Neuron (in vitro differentiated cells): ENCODE data around the gene CACNA1A.

ENCODE experiments used
- H2AFZ ChIP-seq: one replicate; pipeline ENCODE4 v1.6.1; 2013; ENCODE audit warnings: low read depth, mild to moderate bottlenecking, inconsistent platforms, low read length, moderate library complexity
- H3K27me3 ChIP-seq: one replicate; pipeline ENCODE4 v1.6.1; 2013; ENCODE audit warnings: low read length; ENCODE audit not compliant: insufficient read depth
- H3K36me3 ChIP-seq: one replicate; pipeline ENCODE4 v1.6.1; 2013; ENCODE audit warnings: low read length; ENCODE audit not compliant: insufficient read depth
- H3K4me1 ChIP-seq: one replicate; pipeline ENCODE4 v1.6.1; 2013; ENCODE audit warnings: low read length; ENCODE audit not compliant: insufficient read depth
- H3K4me3 ChIP-seq: 2 replicates; pipeline ENCODE4 v1.5.1; 2013; ENCODE audit warnings: mild to moderate bottlenecking, low read length, moderate library complexity
- H3K9me3 ChIP-seq: one replicate; pipeline ENCODE4 v1.6.1; 2013; ENCODE audit warnings: low read length

CACNA1A gene

DNA sequence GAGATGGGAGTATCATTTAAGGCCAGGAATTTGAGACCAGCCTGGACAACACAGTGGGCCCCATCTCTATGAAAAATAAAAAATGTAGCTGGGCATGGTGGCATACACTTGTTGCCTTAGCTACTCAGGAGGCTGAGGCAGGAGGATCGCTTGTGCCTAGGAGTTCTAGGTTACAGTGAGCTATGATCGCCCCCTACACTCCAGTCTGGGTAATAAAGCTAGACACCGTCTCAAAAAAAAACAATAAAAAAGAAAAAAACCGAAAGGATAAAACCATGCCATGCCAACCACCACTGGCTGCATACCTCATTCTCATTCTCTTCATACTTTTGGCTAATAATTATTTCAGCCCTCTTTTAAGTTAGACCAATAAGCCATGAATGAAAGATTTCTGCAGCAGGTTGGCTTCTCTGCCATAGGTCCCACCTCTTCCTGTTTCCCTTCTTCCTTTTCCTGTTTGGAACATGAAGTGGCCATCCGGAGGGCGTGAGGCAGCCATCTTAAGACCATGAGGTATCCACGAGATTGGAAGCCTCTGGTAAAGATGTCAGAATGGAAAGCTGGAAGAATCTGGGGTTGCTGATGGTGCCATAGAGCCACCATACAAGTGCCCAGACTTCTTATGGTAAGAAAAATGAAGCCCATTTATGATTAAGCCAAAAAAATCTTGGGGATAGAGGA is 171.3 kb downstream of the CACNA1A start:
- Histone ChIP-seq H3K4me3 (no peak overlapping the region), H2AFZ (no peak overlapping the region), H3K4me1 (no peaks in the 10 kb centered on the region), H3K27me3 (no peaks in the 10 kb centered on the region), H3K9me3 (no peaks in the 10 kb centered on the region), H3K36me3 (no peaks in the 10 kb centered on the region)

DNA sequence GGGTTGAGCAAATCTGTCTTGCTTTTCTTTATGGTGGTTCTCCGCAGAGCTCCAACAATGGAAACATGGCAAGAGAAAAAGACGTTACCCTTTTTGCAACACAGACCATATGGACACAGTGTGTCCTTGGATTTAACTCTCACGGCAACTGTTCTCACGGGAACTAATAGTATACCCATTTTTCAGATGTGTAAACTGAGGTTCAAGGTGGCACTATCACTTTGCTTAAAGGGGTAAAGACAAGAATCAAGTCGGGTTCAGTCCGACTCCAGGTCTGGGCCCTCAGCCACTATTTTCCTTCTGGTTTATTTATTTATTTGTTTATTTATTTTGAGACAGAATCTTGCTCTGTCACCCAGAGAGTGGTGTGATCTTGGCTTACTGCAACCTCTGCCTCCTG is 176.0 kb downstream of the CACNA1A start:
- Histone ChIP-seq H3K27me3 (no peaks in the 10 kb centered on the region), H2AFZ (no peak overlapping the region), H3K4me1 (no peaks in the 10 kb centered on the region), H3K36me3 (no peaks in the 10 kb centered on the region), H3K4me3 (no peak overlapping the region), H3K9me3 (no peaks in the 10 kb centered on the region)

DNA sequence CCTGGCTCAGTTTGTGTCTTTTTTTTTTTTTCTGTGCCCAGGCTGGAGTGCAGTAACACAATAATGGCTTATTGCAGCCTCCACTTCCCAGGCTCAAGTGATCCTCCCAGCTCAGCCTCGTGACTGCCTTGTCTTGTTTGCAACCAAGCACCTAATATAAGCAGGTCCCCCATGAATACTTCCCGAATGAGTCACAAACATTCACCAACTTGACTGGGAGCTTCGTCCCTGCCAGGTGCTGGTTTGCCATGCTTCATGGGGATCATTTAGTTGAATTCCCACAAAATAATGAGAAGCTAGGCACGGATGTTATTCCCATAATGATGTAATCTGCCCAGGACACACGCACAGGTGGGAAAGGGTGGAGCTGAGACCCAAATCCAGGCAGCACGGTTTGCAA is 176.5 kb downstream of the CACNA1A start:
- no peaks in the 10 kb centered on the region for H3K9me3 ChIP-seq
- H3K4me1 ChIP-seq, result no peaks in the 10 kb centered on the region
- H2AFZ ChIP-seq, result no peak overlapping the region
- H3K27me3 ChIP-seq, result no peaks in the 10 kb centered on the region
- no peaks in the 10 kb centered on the region for H3K36me3 ChIP-seq
- H3K4me3 ChIP-seq, result no peak overlapping the region

DNA sequence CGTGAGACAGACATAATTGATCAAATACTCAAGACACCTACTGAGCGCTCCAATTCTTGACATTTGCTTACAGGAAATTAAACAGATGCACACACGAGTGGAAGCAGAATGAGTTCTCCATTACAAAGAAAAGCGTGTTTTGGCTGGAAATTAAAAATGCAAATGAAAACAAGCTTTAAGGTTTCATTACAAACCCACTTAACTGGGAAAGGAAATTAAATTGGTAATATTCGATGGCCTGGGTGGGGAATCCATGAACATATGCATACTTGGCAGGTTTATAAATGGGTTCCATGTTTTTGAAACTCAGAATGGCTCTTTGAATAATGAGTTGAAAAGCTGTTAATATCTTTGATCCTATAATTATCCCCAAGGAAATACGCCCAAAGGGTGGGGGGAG is 178.0 kb downstream of the CACNA1A start:
- H2AFZ ChIP-seq, result no peak overlapping the region
- H3K36me3 ChIP-seq, result no peaks in the 10 kb centered on the region
- H3K4me1 ChIP-seq, result no peaks in the 10 kb centered on the region
- no peaks in the 10 kb centered on the region for H3K27me3 ChIP-seq
- H3K9me3 ChIP-seq, result no peaks in the 10 kb centered on the region
- H3K4me3 ChIP-seq, result no peak overlapping the region

DNA sequence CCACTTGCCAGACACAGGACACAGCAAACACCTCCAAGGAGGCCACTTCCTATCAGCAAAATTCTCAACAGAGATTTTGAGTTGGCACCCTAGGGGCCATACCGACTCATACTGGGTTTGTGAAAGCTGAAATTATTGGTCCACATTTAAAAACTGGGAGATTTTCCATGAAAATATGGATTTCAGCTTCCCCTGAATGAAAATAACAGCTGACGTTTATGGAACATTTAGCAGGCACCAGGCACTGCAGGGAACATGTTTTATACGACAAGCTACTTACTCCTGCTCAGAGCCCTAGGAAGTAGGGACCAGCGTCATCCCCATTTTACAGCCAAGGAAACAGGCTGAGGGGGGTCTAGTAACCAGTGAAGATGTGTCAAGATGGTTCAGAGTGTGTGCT is 186.8 kb downstream of the CACNA1A start:
- no peak overlapping the region for H3K4me3 ChIP-seq
- H3K9me3 ChIP-seq, result peaks cover 2% of the 10 kb centered on the region
- H3K36me3 ChIP-seq, result no peaks in the 10 kb centered on the region
- H3K27me3 ChIP-seq, result no peaks in the 10 kb centered on the region
- H3K4me1 ChIP-seq, result no peaks in the 10 kb centered on the region
- no peak overlapping the region for H2AFZ ChIP-seq

DNA sequence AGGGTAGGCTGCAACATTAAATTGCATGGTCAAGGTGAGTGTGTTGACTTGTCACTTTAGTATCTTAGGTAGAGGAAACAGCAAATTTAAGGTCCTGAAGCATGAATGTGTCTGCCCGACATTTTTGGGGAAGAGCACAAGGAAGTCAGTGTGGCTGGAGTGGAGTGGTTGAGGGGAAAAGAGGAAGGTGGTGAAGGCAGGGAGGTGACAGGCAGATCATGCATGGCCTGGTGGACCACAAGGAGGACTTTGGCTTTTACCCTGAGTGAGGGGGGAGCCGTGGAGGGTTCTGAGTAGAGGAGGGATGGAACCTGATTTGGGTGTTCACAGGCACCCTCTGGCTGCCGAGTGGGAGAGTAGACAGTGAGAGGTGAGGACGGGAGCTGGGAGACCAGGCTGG is 188.1 kb downstream of the CACNA1A start:
- no peak overlapping the region for H3K4me3 ChIP-seq
- no peak overlapping the region for H2AFZ ChIP-seq
- H3K9me3 ChIP-seq, result peaks cover 2% of the 10 kb centered on the region
- no peaks in the 10 kb centered on the region for H3K4me1 ChIP-seq
- H3K36me3 ChIP-seq, result no peaks in the 10 kb centered on the region
- H3K27me3 ChIP-seq, result no peaks in the 10 kb centered on the region

DNA sequence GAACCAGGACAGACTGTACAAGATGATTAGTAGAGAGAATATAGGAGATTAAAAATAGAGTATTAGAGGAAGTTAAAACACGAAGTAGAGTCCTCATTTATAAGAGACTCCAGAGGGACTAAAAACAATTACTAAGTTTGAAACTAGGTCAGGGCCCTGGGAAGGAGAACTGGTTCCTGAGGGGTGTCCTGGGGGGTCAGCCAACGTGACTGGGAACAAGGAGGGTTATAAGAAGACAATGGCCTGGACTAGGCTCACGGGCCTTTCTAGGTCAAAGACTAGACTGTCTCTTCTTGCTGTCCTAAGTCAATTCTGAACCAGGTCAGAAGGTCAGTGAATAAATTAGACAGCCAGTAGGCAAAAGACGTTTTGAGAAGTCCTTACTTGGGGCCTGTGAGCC is 190.8 kb downstream of the CACNA1A start:
- H3K9me3 ChIP-seq, result peaks cover 2% of the 10 kb centered on the region
- H3K4me3 ChIP-seq, result no peak overlapping the region
- no peaks in the 10 kb centered on the region for H3K27me3 ChIP-seq
- no peaks in the 10 kb centered on the region for H3K36me3 ChIP-seq
- H2AFZ ChIP-seq, result no peak overlapping the region
- no peaks in the 10 kb centered on the region for H3K4me1 ChIP-seq

DNA sequence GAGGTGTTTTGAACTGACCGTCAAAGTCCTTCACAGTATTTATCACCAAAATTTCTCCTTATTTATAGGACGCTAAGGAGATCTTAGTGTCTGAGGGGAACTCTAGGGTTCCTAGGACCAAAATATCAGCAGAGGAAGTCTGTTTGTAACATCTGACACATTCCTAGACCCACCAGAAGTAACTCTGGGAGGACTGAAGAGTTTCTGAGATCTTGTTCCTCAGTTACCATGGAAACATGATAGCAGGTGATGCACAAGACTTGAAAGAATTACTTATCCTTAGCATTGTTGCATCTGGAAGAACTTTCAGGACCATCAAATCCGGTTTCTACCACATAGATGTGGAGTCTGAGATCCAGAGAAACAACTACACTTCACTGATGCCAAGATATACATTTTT is 191.5 kb downstream of the CACNA1A start:
- no peak overlapping the region for H2AFZ ChIP-seq
- H3K4me3 ChIP-seq, result no peak overlapping the region
- H3K4me1 ChIP-seq, result no peaks in the 10 kb centered on the region
- no peaks in the 10 kb centered on the region for H3K27me3 ChIP-seq
- peaks cover 2% of the 10 kb centered on the region for H3K9me3 ChIP-seq
- no peaks in the 10 kb centered on the region for H3K36me3 ChIP-seq

DNA sequence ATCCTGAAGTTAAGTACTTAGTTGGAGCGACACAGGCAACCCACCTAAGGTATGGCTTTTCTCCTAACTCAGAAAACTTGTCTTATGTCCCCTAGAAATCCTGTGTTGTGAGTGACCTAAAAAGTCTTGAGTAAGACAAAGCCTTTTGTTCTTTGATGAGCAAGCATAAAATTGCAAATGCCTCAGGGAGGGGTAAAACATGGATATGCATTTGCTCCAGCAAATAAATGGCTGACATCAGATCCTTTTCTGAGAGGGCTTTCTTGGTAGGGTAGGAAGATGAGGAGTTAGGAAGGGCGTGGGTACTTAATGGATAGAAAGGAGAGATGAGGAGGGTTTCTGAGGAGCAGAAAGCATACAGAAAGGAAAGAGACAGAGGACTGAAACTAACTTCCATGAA is 192.4 kb downstream of the CACNA1A start:
- H3K9me3 ChIP-seq, result peaks cover 2% of the 10 kb centered on the region
- H3K4me1 ChIP-seq, result no peaks in the 10 kb centered on the region
- H2AFZ ChIP-seq, result no peak overlapping the region
- H3K36me3 ChIP-seq, result no peaks in the 10 kb centered on the region
- H3K4me3 ChIP-seq, result no peak overlapping the region
- H3K27me3 ChIP-seq, result no peaks in the 10 kb centered on the region

DNA sequence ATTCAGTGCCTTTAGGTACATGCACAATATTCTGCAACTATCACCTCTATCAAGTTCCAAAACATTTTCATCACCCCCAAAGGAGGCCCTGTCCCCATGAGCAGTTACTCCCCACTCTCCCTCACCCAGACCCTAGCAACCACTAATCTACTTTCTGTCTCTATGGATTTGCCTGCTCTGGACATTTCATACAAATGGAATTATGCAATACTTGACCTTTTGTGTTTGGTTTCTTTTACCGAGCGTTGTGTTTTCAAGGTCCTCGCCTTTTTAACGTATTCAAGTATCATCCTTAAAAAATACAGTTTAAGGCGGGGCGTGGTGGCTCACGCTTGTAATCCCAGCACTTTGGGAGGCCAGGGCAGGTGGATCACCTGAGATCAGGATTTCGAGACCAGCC is 196.4 kb downstream of the CACNA1A start:
- Histone ChIP-seq H3K4me3 (no peak overlapping the region), H3K4me1 (no peaks in the 10 kb centered on the region), H2AFZ (no peak overlapping the region), H3K9me3 (no peaks in the 10 kb centered on the region), H3K36me3 (no peaks in the 10 kb centered on the region), H3K27me3 (no peaks in the 10 kb centered on the region)

DNA sequence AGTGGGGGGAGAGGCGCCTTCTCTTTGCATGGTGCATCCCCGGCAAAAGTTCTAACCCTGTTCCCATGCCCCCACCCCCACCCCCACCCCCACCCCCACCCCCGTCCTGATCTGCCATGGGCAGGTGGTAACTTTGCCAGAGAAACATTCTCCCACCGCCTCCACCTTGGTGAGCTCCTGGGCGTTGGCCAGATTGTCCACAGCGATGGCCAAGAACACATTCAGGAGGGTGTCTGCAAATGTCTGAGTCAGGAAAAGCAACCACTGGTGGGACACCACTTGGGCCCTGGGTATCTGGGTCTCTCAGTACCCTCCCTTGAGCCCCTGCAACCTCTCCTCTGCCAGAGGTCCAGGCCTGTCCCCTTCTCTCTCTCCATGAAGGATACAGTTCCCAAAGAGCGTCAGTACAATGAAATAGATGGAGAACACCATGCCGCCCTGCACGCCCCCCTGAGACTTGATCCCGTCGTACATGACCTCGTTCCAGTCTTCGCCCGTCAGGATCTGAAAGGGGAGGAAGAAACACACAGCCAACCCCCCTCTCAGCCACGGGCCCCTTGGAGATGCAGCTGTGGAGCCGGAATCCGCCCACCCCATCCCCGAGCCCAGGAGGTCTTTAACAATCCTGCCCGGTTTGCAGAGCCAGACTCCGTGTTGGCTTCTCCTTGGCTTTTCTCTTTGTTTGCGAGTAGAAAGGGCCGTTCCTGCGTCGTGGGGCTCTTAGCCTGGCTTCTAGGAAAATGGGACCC is 202.7 kb downstream of the CACNA1A start:
- no peaks in the 10 kb centered on the region for H3K27me3 ChIP-seq
- no peaks in the 10 kb centered on the region for H3K4me1 ChIP-seq
- H2AFZ ChIP-seq, result no peak overlapping the region
- no peaks in the 10 kb centered on the region for H3K9me3 ChIP-seq
- H3K36me3 ChIP-seq, result no peaks in the 10 kb centered on the region
- H3K4me3 ChIP-seq, result no peak overlapping the region

DNA sequence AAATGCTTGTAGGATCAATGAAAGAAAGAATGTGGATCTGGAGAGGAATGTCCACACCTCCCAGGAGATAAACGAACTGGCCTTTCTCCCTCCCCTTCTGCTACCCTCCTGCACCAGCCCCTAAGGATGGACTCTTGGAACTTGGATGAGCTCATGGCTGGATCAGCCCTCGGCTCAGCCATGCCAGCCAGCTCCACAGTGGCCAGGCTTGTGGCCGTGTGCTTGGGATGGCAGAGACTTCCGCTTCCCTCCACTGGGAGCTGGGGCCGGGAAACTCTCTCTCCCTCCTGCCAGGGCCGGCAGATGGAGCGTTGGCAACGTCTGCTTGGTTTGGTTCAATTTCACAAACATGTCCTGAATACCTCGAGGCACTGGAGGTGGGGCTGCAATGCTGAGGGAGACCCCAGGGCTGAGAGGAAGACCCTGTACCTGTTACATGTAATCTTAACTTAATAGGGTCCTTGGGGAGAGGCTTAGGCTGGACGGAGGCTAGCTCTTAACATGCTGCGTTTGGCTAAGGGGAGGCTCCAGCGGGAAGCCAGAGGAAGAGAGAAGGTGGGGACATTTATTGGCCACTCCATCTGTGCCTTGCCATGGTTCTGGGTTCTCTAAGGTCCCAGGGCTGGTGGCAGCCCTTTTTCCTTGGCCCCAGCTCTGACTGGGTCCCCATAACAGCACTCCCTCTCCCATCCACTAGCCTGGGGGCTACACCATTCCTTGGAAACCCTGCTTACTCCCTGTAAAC is 203.6 kb downstream of the CACNA1A start:
- Histone ChIP-seq H3K27me3 (no peaks in the 10 kb centered on the region), H2AFZ (no peak overlapping the region), H3K36me3 (no peaks in the 10 kb centered on the region)

DNA sequence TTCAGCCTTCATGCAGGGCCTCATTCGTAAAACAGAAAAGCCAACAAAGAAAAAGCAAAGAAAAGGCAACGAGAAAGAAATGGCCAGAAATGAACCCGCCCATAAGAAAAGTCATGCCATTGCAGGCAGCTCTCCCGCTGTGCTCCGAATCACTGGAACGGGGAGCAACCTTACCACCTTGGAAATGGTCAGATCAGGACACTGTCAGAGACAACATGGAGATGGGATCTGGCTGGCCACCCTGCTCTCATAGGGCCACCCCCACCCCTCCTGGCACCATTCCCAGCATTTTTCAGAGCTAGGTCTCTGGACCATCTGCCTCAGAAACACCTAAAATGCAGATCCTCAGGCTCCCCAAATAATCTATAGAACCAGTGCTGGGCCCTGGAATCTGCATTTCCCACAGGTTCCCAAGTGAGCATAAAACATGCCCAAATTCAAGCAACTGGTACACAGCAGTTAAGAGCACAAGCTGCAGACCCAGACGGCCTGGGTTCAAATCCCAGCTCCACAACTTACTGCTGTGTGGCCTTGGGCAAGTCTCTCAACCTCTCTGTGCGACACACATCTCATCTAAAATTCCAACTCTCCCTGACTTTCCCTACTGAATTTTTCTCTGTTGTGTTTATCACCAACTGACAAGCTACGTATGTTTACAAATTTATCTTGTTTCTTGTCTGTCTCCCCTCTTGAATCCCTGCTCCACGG is 204.5 kb downstream of the CACNA1A start:
- H3K9me3 ChIP-seq, result no peaks in the 10 kb centered on the region
- no peaks in the 10 kb centered on the region for H3K27me3 ChIP-seq
- H3K36me3 ChIP-seq, result no peaks in the 10 kb centered on the region
- H3K4me1 ChIP-seq, result no peaks in the 10 kb centered on the region
- H2AFZ ChIP-seq, result no peak overlapping the region
- H3K4me3 ChIP-seq, result no peak overlapping the region

More for the DNA sequence above, 203.6 kb downstream of the CACNA1A start:
- no peaks in the 10 kb centered on the region for H3K4me1 ChIP-seq
- no peak overlapping the region for H3K4me3 ChIP-seq
- H3K9me3 ChIP-seq, result no peaks in the 10 kb centered on the region
